Measurements from ENCODE around the gene ABCD2.
"Not testable (repeated sequence)": the region's sequence is repeated elsewhere in the genome, so short reads cannot be mapped to it uniquely, and the experiment has no call there.

ABCD2 gene

GRCh38 chr12:39619660-39620433 is at the start of gene ABCD2:
TSS of gene ABCD2 (minus strand) at chr12:39619803. CDS start at chr12:39619615, 188 bp downstream.
- DNase-seq: peak; percentile 1

GRCh38 chr12:39660101-39660500 is 40.5 kb upstream of the ABCD2 start:
- no peak for DNase-seq

GRCh38 chr12:39647383-39647782 is 27.8 kb upstream of the ABCD2 start:
- DNase-seq: no peak

GRCh38 chr12:39646963-39647362 is 27.4 kb upstream of the ABCD2 start:
- DNase-seq: no peak

- DNase-seq: no peak
These were observed 23.4 kb upstream of the ABCD2 start for GRCh38 chr12:39643052-39643451.

GRCh38 chr12:39638840-39639239 is 19.2 kb upstream of the ABCD2 start:
- no peak for DNase-seq

- no peak for DNase-seq
These were observed 18.6 kb upstream of the ABCD2 start for GRCh38 chr12:39638178-39638577.

GRCh38 chr12:39632670-39633069 is 13.1 kb upstream of the ABCD2 start:
- DNase-seq: no peak

- DNase-seq: no peak
These were observed 9.2 kb upstream of the ABCD2 start for GRCh38 chr12:39628836-39629235.

GRCh38 chr12:39627914-39628313 is 8.3 kb upstream of the ABCD2 start:
- no peak for DNase-seq

GRCh38 chr12:39626033-39626814 is 6.6 kb upstream of the ABCD2 start:
- no peak for DNase-seq

- DNase-seq: no peak
These were observed 4.3 kb upstream of the ABCD2 start for GRCh38 chr12:39623919-39624318.

GRCh38 chr12:39623160-39623559 is 3.6 kb upstream of the ABCD2 start:
- not testable (repeated sequence) for DNase-seq

- no peak for DNase-seq
These were observed 2.7 kb upstream of the ABCD2 start for GRCh38 chr12:39622306-39622705.

GRCh38 chr12:39621670-39622069 is 2.1 kb upstream of the ABCD2 start:
- no peak for DNase-seq

- DNase-seq: no peak
These were observed 1.4 kb upstream of the ABCD2 start for GRCh38 chr12:39620659-39621658.

- no peak for DNase-seq
These were observed 315 bp downstream of the ABCD2 start for GRCh38 chr12:39619316-39619659.

GRCh38 chr12:39618701-39619100 is 902 bp downstream of the ABCD2 start:
- no peak for DNase-seq

GRCh38 chr12:39617887-39618286 is 1.7 kb downstream of the ABCD2 start:
- no peak for DNase-seq

GRCh38 chr12:39616666-39617065 is 2.9 kb downstream of the ABCD2 start:
- DNase-seq: no peak

GRCh38 chr12:39616251-39616650 is 3.4 kb downstream of the ABCD2 start:
- no peak for DNase-seq

- DNase-seq: no peak
These were observed 6.1 kb downstream of the ABCD2 start for GRCh38 chr12:39613525-39613924.

GRCh38 chr12:39612250-39612649 is 7.4 kb downstream of the ABCD2 start:
- no peak for DNase-seq

All from NCI-H1092 (cell line).